GM12865 (cell line): ENCODE measurements around the gene TAOK1.

Source experiments
- DNase-seq: peaks from one replicate; pipeline ENCODE4 v3.0.0; 2010; ENCODE audit warnings: low read depth
- H3K4me3 ChIP-seq: 2 replicates; pipeline ENCODE4 v1.5.1; 2011; ENCODE audit warnings: mild to moderate bottlenecking, low read depth, low read length, control low read depth
- CTCF ChIP-seq: IDR thresholded peaks from 2 replicates; pipeline ENCODE4 v1.5.1; 2011; ENCODE audit warnings: low read length, control low read depth, low read depth, inconsistent platforms; ENCODE audit not compliant: insufficient read depth; ENCODE audit errors: missing control alignments

TAOK1 gene

GRCh38 chr17:29573558-29573869, 183.4 kb downstream of the TAOK1 start:
- H3K4me3 ChIP-seq: no peak overlapping the region
- no peak for DNase-seq
- no peak for TF ChIP-seq CTCF

DNA sequence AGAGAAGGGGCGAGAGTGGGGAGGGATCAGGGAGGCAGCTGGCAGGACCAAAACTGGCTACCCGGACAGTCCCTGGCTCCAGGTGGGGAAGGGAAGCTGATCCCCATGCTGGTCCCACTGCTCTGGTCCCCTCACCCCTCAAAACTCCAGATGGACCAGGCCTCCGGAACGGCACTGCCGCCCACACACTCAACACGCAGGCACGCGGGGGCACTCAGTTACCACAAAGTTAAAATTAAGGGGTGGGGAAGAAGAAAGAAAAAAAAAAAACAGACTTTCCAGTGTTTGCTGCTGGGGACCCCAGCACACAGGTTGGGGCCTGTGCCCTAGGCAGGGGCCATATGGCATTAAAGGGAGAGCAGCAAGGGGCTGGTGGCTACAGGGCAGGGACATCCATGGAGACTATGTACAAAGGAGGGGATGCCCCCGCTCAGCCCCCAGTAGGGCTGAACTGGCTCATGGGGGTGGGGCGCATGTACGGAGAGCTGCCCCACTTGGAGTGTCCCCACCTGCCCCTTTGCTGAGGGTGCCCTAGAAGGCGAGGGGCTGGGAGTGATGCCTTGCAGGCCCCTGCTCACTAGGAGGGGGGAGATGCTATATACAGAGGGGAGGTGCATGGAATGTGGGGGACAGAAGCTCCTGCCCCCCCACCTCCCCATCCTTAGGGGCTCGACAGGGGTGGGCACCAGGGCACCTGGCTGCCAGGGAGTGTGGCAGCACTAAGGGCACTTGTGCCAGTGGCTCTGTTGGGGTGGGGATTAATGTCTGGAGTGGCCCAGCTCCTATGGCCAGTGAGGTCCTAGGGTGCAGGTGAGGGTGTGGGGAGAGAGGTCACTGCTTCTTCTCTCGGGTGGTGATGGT, 183.9 kb downstream of the TAOK1 start:
- DNase-seq: no peak
- TF ChIP-seq CTCF: no peak

GRCh38 chr17:29574732-29575510, 184.8 kb downstream of the TAOK1 start:
- DNase-seq: no peak
- no peak overlapping the region for H3K4me3 ChIP-seq
- no peak for TF ChIP-seq CTCF

More for the DNA sequence above, 183.9 kb downstream of the TAOK1 start:
- no peak overlapping the region for H3K4me3 ChIP-seq

- DNase-seq: no peak
- no peak overlapping the region for H3K4me3 ChIP-seq
- TF ChIP-seq CTCF: no peak
Observed at GRCh38 chr17:29575511-29576213, 185.5 kb downstream of the TAOK1 start.

- TF ChIP-seq CTCF: no peak
- H3K4me3 ChIP-seq: no peak overlapping the region
- DNase-seq: no peak
Observed at GRCh38 chr17:29576214-29577000, 186.2 kb downstream of the TAOK1 start.

DNA sequence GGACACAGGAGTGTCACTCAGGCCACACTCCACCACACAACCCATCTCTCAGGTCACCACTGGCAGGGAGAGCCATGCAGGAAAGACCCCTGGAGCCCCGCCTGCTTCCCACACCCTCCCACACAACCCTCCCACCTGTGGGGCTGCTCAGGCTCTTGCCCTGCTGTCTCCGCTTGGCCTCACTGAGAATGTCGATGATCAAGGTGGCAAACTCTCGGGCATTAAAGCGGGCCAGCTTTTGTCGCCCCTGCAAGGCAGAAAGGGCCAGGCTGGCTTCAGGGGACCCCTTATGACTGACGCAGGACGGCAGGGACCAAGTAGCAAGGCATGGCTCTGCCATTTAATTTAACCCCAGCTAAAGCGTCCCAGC, 186.8 kb downstream of the TAOK1 start:
- H3K4me3 ChIP-seq: no peak overlapping the region
- DNase-seq: no peak
- TF ChIP-seq CTCF: no peak
